ENCODE data around the gene SHCBP1L. TPM values are rescaled to one million over a fixed set of nuclear protein-coding genes. Genes with fewer than 3 reads are reported as not detected.

The SHCBP1L gene
- total and polyA plus RNA-seq, 9 donors, result not detected

GRCh38 chr1:182971219-182971618 is 18.3 kb upstream of the SHCBP1L start:
- TF ChIP-seq, protein P1, sequence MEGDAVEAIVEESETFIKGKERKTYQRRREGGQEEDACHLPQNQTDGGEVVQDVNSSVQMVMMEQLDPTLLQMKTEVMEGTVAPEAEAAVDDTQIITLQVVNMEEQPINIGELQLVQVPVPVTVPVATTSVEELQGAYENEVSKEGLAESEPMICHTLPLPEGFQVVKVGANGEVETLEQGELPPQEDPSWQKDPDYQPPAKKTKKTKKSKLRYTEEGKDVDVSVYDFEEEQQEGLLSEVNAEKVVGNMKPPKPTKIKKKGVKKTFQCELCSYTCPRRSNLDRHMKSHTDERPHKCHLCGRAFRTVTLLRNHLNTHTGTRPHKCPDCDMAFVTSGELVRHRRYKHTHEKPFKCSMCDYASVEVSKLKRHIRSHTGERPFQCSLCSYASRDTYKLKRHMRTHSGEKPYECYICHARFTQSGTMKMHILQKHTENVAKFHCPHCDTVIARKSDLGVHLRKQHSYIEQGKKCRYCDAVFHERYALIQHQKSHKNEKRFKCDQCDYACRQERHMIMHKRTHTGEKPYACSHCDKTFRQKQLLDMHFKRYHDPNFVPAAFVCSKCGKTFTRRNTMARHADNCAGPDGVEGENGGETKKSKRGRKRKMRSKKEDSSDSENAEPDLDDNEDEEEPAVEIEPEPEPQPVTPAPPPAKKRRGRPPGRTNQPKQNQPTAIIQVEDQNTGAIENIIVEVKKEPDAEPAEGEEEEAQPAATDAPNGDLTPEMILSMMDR (IDR thresholded peaks at IDR 0.05), result no peak
- TF ChIP-seq POLR2A (IDR thresholded peaks at IDR 0.05) (no peak), EP300 (IDR thresholded peaks at IDR 0.05) (no peak)
- H3K27me3 ChIP-seq, result no peaks in the 10 kb centered on the region
- WGBS, 3 donors, result 83 to 93% (median 91%) methylated on average over 1 of the region's 1 CpG
- intact Hi-C loops (cut with DNase I), result no loop called here
- H3K36me3 ChIP-seq, result no peaks in the 10 kb centered on the region
- DNase-seq, result no peak
- H3K4me1 ChIP-seq (ENCODE audit: insufficient read depth), result no peaks in the 10 kb centered on the region
- no peaks in the 10 kb centered on the region for H3K9me3 ChIP-seq
- no peak overlapping the region for H3K27ac ChIP-seq
- no peak overlapping the region for H3K4me3 ChIP-seq

- no peaks in the 10 kb centered on the region for H3K36me3 ChIP-seq
- no peak for DNase-seq
- no peaks in the 10 kb centered on the region for H3K27me3 ChIP-seq
- no peaks in the 10 kb centered on the region for H3K4me1 ChIP-seq (ENCODE audit: insufficient read depth)
- WGBS, 3 donors, result 65 to 81% (median 71%) methylated on average over 5 of the region's 5 CpGs
- TF ChIP-seq, protein P1 (IDR thresholded peaks at IDR 0.05), result no peak
- TF ChIP-seq POLR2A (IDR thresholded peaks at IDR 0.05), result no peak
- TF ChIP-seq EP300 (IDR thresholded peaks at IDR 0.05), result no peak
- H3K4me3 ChIP-seq, result no peak overlapping the region
- no peaks in the 10 kb centered on the region for H3K9me3 ChIP-seq
- intact Hi-C loops (cut with DNase I), result no loop called here
- H3K27ac ChIP-seq, result no peak overlapping the region
Measured at GRCh38 chr1:182968836-182969734, 16.1 kb upstream of the SHCBP1L start.

DNA sequence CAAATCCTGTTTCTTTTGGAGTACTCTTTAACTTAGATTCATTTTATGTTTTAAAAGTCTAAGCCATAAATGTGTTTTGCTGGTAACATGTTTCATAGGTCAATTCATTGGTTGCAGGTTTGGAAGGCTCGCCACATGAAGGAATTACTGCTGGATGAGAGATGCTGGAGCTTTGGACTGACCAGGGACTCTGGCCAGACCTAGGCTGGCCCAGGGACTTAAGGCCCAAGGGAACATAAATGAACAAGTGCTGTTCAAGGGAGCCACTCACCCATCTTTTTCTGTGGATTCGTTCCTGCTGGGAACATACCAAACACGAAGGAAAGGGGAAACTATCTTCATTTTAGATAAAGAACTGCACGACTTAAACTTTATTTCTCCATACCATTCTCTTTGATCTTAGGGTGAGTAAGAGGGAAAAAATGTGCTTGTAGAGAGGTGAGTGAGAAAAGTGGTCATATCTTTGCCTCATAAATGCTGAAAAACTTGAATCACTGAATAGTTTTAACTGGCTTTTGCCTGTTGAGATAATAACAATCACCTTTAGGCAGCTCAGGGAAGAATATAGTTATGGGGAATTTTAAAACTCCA is 15.3 kb upstream of the SHCBP1L start:
- TF ChIP-seq POLR2A (IDR thresholded peaks at IDR 0.05), result no peak
- TF ChIP-seq EP300 (IDR thresholded peaks at IDR 0.05), result no peak
- TF ChIP-seq, protein P1 (IDR thresholded peaks at IDR 0.05), result no peak
- H3K27ac ChIP-seq, result no peak overlapping the region
- intact Hi-C loops (cut with DNase I), result no loop called here
- H3K4me1 ChIP-seq (ENCODE audit: insufficient read depth), result no peaks in the 10 kb centered on the region
- no peaks in the 10 kb centered on the region for H3K27me3 ChIP-seq
- DNase-seq, result no peak
- no peaks in the 10 kb centered on the region for H3K36me3 ChIP-seq
- 48 to 60% (median 52%) methylated on average over 4 of the region's 4 CpGs for WGBS, 3 donors
- H3K4me3 ChIP-seq, result no peak overlapping the region
- no peaks in the 10 kb centered on the region for H3K9me3 ChIP-seq

DNA sequence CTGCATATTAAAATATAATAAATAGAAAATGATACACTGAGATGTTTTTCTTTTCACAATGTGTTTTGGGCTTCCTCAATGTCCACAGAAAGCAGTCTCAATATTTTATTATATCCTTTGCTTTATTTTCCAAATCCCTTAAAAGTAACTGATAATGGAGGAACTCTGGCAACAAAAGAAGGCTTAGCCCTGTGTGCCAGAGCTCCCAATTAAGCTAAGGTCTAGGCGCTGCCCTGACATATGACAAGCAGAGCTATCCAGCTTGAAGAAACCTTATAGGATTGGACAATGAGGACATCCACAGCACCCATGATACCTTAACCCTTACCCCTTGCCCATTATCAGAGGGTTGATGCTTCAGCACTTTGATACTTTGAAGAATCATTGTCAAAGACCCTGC is 12.9 kb upstream of the SHCBP1L start:
- H3K27ac ChIP-seq, result no peak overlapping the region
- H3K4me3 ChIP-seq, result no peak overlapping the region
- TF ChIP-seq, protein P1 (IDR thresholded peaks at IDR 0.05), result no peak
- TF ChIP-seq POLR2A (IDR thresholded peaks at IDR 0.05), result no peak
- TF ChIP-seq EP300 (IDR thresholded peaks at IDR 0.05), result no peak
- no peaks in the 10 kb centered on the region for H3K27me3 ChIP-seq
- intact Hi-C loops (cut with DNase I), result no loop called here
- 84 to 89% (median 86%) methylated on average over 1 of the region's 1 CpG for WGBS, 3 donors
- no peaks in the 10 kb centered on the region for H3K4me1 ChIP-seq (ENCODE audit: insufficient read depth)
- H3K9me3 ChIP-seq, result no peaks in the 10 kb centered on the region
- no peaks in the 10 kb centered on the region for H3K36me3 ChIP-seq
- no peak for DNase-seq

All from ovary (tissue), 9 donors.